HG03342 (cell line): ENCODE measurements around the gene CDKN2AIP.

Source experiments
- ATAC-seq: cut with Tn5 transposase; IDR thresholded peaks from one replicate; pipeline ENCODE4 v1.9.1; 2021; ENCODE audit warnings: mild to moderate bottlenecking, moderate library complexity; ENCODE audit not compliant: unreplicated experiment

The CDKN2AIP gene

GRCh38 chr4:183444214-183445096, at the start of gene CDKN2AIP:
Gene CDKN2AIP, plus strand, starts transcription at chr4:183444636. Its CDS starts 162 bp downstream, at chr4:183444798.
- ATAC-seq = peak; percentile 82

GRCh38 chr4:183395395-183395794, 49.0 kb upstream of the CDKN2AIP start:
- no peak for ATAC-seq

GRCh38 chr4:183396227-183396637, 48.2 kb upstream of the CDKN2AIP start:
- ATAC-seq = no peak

- ATAC-seq = no peak
Observed at GRCh38 chr4:183397741-183398297, 46.6 kb upstream of the CDKN2AIP start.

GRCh38 chr4:183398298-183399125, 45.9 kb upstream of the CDKN2AIP start:
- ATAC-seq = peak; percentile 92

GRCh38 chr4:183399126-183399522, 45.3 kb upstream of the CDKN2AIP start:
- ATAC-seq = no peak

- ATAC-seq = no peak
Observed at GRCh38 chr4:183399616-183400015, 44.8 kb upstream of the CDKN2AIP start.

- ATAC-seq = no peak
Observed at GRCh38 chr4:183400035-183400434, 44.4 kb upstream of the CDKN2AIP start.

- ATAC-seq = no peak
Observed at GRCh38 chr4:183401473-183401872, 43.0 kb upstream of the CDKN2AIP start.

- no peak for ATAC-seq
Observed at GRCh38 chr4:183402771-183403170, 41.7 kb upstream of the CDKN2AIP start.

GRCh38 chr4:183403486-183403885, 41.0 kb upstream of the CDKN2AIP start:
- ATAC-seq = no peak

- ATAC-seq = no peak
Observed at GRCh38 chr4:183403961-183404360, 40.5 kb upstream of the CDKN2AIP start.

GRCh38 chr4:183405303-183405702, 39.1 kb upstream of the CDKN2AIP start:
- no peak for ATAC-seq

GRCh38 chr4:183407128-183407585, 37.3 kb upstream of the CDKN2AIP start:
- peak; percentile 90 for ATAC-seq

- ATAC-seq = no peak
Observed at GRCh38 chr4:183407635-183408464, 36.6 kb upstream of the CDKN2AIP start.

GRCh38 chr4:183408796-183409195, 35.6 kb upstream of the CDKN2AIP start:
- no peak for ATAC-seq

GRCh38 chr4:183409483-183409882, 35.0 kb upstream of the CDKN2AIP start:
- ATAC-seq = no peak

- ATAC-seq = no peak
Observed at GRCh38 chr4:183409934-183410333, 34.5 kb upstream of the CDKN2AIP start.

GRCh38 chr4:183411291-183411861, 33.1 kb upstream of the CDKN2AIP start:
- peak; percentile 59 for ATAC-seq

- ATAC-seq = no peak
Observed at GRCh38 chr4:183412821-183413220, 31.6 kb upstream of the CDKN2AIP start.
